ENCODE results near the gene ROGDI. TPM values are rescaled to one million over a fixed set of nuclear protein-coding genes. Genes with fewer than 3 reads are reported as not detected.

ROGDI gene
- polyA plus RNA-seq, 4 donors: 24.8 to 84.1 (median 29.8) TPM

DNA sequence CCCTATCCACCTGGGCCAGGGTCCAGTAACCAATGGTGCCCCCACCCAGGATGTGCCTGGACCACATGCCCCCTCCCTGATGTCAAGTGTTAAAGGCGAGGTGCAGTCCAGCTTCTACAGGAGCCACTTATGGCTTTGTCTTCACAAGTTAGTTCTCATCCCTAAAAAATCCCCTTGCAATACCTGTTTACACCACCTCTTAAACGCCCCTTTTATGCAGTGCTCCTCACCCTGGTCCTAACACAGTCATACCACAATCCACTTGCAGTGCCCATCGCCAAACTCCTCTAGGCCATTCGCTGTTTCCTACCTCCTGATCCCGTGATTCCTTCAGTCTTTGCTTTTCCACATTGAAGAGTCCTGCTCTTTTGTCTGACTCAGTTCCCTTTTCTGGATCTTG, 37.5 kb upstream of the ROGDI start:
- no peak for DNase-seq
- no peaks in the 10 kb centered on the region for H3K9me3 ChIP-seq (ENCODE audit: control insufficient read depth in 2 of 2, insufficient read depth in 1 of 2, low read depth in 1 of 2, low read length in 1 of 2)
- 87 to 92% (median 88%) methylated on average over 5 of the region's 5 CpGs for WGBS, 3 donors
- H3K27me3 ChIP-seq (ENCODE audit: control insufficient read depth in 3 of 3, insufficient read depth in 3 of 3, low read length in 3 of 3): no peaks in the 10 kb centered on the region
- H3K27ac ChIP-seq (ENCODE audit: low read depth in 1 of 3, low read length in 2 of 3): no peak overlapping the region
- H3K4me3 ChIP-seq (ENCODE audit: low read depth in 1 of 3, low read length in 3 of 3): no peak overlapping the region
- no peaks in the 10 kb centered on the region for H3K4me1 ChIP-seq (ENCODE audit: control insufficient read depth in 3 of 3, insufficient read depth in 2 of 3, low read depth in 1 of 3, low read length in 2 of 3)
- no peak for FAIRE-seq
- H3K36me3 ChIP-seq (ENCODE audit: control insufficient read depth in 3 of 3, insufficient read depth in 2 of 3, low read depth in 1 of 3, low read length in 3 of 3): peaks cover 14 to 67% (median 14%) of the 10 kb centered on the region in 3 donors

GRCh38 chr16:4837733-4838501, 35.5 kb upstream of the ROGDI start:
- WGBS, 3 donors: 83 to 89% (median 87%) methylated on average over 13 of the region's 13 CpGs
- no peak overlapping the region for H3K4me3 ChIP-seq (ENCODE audit: low read depth in 1 of 3, low read length in 3 of 3)
- H3K36me3 ChIP-seq (ENCODE audit: control insufficient read depth in 3 of 3, insufficient read depth in 2 of 3, low read depth in 1 of 3, low read length in 3 of 3): peaks cover 5 to 62% (median 9%) of the 10 kb centered on the region in 3 donors
- H3K27me3 ChIP-seq (ENCODE audit: control insufficient read depth in 3 of 3, insufficient read depth in 3 of 3, low read length in 3 of 3): no peaks in the 10 kb centered on the region
- H3K4me1 ChIP-seq (ENCODE audit: control insufficient read depth in 3 of 3, insufficient read depth in 2 of 3, low read depth in 1 of 3, low read length in 2 of 3): peaks cover 0 to 5% (median 0%) of the 10 kb centered on the region in 3 donors
- no peak for DNase-seq
- FAIRE-seq: no peak
- no peaks in the 10 kb centered on the region for H3K9me3 ChIP-seq (ENCODE audit: control insufficient read depth in 2 of 2, insufficient read depth in 1 of 2, low read depth in 1 of 2, low read length in 1 of 2)
- H3K27ac ChIP-seq (ENCODE audit: low read depth in 1 of 3, low read length in 2 of 3): no peak overlapping the region

DNA sequence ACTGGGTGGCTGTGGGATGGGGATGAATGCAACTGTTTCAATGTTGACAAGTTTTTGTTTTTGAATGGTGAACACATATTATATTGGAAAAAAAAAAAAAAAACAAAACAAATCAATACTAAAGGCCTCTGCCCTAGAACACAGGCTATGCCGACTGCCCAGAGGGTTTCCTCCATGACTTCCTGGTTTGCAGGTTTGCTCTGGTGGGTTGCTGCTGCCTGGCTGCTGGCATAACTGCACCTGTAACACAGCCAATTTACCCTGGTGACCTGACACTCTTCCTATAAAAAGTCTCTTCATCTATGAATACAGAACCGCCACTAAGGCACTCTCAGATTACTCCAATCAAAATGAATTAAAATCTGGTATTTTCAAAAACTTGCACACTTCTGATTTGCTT, 34.3 kb upstream of the ROGDI start:
- peaks cover 0 to 10% (median 0%) of the 10 kb centered on the region in 3 donors for H3K4me1 ChIP-seq (ENCODE audit: control insufficient read depth in 3 of 3, insufficient read depth in 2 of 3, low read depth in 1 of 3, low read length in 2 of 3)
- FAIRE-seq (no peak), DNase-seq (no peak)
- peaks cover 5 to 56% (median 17%) of the 10 kb centered on the region in 3 donors for H3K36me3 ChIP-seq (ENCODE audit: control insufficient read depth in 3 of 3, insufficient read depth in 2 of 3, low read depth in 1 of 3, low read length in 3 of 3)
- no peak overlapping the region for H3K27ac ChIP-seq (ENCODE audit: low read depth in 1 of 3, low read length in 2 of 3)
- H3K9me3 ChIP-seq (ENCODE audit: control insufficient read depth in 2 of 2, insufficient read depth in 1 of 2, low read depth in 1 of 2, low read length in 1 of 2): no peaks in the 10 kb centered on the region
- H3K4me3 ChIP-seq (ENCODE audit: low read depth in 1 of 3, low read length in 3 of 3): no peak overlapping the region
- WGBS, 3 donors: 78 to 91% (median 84%) methylated on average over 2 of the region's 2 CpGs
- no peaks in the 10 kb centered on the region for H3K27me3 ChIP-seq (ENCODE audit: control insufficient read depth in 3 of 3, insufficient read depth in 3 of 3, low read length in 3 of 3)

DNA sequence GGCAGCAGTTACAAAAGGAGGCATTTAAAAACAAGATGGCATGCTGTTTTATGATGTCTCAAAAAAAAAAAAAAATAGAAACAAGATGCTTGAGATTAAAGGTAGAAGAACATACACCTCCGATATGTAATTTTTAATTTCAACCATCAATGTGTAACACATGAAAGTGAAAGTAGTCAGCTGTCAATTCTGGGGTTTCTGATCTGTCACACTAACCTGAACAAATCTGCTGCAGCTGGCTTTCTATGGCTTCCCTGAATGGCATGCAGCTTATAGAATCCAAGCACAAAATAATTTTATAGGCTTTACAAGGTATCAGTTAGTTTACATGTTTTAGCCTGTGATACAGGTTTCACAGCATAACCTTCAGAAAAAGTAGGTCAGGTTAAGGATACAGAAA, 31.2 kb upstream of the ROGDI start:
- H3K36me3 ChIP-seq (ENCODE audit: control insufficient read depth in 3 of 3, insufficient read depth in 2 of 3, low read depth in 1 of 3, low read length in 3 of 3): peaks cover 9 to 68% (median 22%) of the 10 kb centered on the region in 3 donors
- no peaks in the 10 kb centered on the region for H3K9me3 ChIP-seq (ENCODE audit: control insufficient read depth in 2 of 2, insufficient read depth in 1 of 2, low read depth in 1 of 2, low read length in 1 of 2)
- H3K4me3 ChIP-seq (ENCODE audit: low read depth in 1 of 3, low read length in 3 of 3): no peak overlapping the region
- FAIRE-seq (no peak), DNase-seq (peak in 1 of 2 donors; percentile 20)
- no peaks in the 10 kb centered on the region for H3K27me3 ChIP-seq (ENCODE audit: control insufficient read depth in 3 of 3, insufficient read depth in 3 of 3, low read length in 3 of 3)
- H3K4me1 ChIP-seq (ENCODE audit: control insufficient read depth in 3 of 3, insufficient read depth in 2 of 3, low read depth in 1 of 3, low read length in 2 of 3): peaks cover 0 to 10% (median 0%) of the 10 kb centered on the region in 3 donors
- no peak overlapping the region for H3K27ac ChIP-seq (ENCODE audit: low read depth in 1 of 3, low read length in 2 of 3)
- 41 to 60% (median 48%) methylated on average over 1 of the region's 1 CpG for WGBS, 3 donors

DNA sequence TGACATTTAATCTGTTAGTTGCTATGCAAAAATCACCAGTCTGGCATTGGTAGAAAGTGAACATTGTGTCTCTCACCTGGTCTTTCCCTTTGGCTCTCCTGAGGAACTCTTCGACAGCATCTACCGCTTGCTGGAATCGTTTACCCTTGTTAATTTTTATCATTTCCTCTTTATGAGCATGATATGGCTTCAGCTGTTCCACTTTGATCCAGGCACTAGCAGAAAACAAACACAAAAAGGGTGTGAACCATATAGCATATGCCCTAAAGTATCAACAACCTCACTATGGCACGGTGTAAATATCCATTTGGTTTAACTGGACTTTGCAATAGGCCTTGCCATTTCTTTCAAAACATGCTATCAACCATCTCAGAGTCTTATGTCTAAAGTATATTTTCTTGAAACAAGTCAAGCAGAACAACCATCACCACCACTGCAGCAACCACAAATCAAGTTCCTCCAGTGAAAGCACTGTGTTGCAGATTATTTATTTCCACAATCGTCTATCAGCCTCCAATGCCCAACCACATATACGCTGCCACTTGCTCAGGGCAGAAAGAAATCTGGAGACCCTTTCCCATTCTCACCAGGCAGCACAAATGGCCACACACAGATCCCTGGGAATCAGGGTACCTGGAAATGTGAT, 30.4 kb upstream of the ROGDI start:
- H3K4me1 ChIP-seq (ENCODE audit: control insufficient read depth in 3 of 3, insufficient read depth in 2 of 3, low read depth in 1 of 3, low read length in 2 of 3): peaks cover 0 to 10% (median 0%) of the 10 kb centered on the region in 3 donors
- H3K36me3 ChIP-seq (ENCODE audit: control insufficient read depth in 3 of 3, insufficient read depth in 2 of 3, low read depth in 1 of 3, low read length in 3 of 3): peaks cover 13 to 69% (median 22%) of the 10 kb centered on the region in 3 donors
- H3K27me3 ChIP-seq (ENCODE audit: control insufficient read depth in 3 of 3, insufficient read depth in 3 of 3, low read length in 3 of 3): no peaks in the 10 kb centered on the region
- H3K4me3 ChIP-seq (ENCODE audit: low read depth in 1 of 3, low read length in 3 of 3): no peak overlapping the region
- 25 to 63% (median 48%) methylated on average over 6 of the region's 6 CpGs for WGBS, 3 donors
- FAIRE-seq (no peak), DNase-seq (peak; percentile 30 to 59)
- H3K27ac ChIP-seq (ENCODE audit: low read depth in 1 of 3, low read length in 2 of 3): no peak overlapping the region
- H3K9me3 ChIP-seq (ENCODE audit: control insufficient read depth in 2 of 2, insufficient read depth in 1 of 2, low read depth in 1 of 2, low read length in 1 of 2): no peaks in the 10 kb centered on the region

- Histone ChIP-seq H3K4me3 (ENCODE audit: low read depth in 1 of 3, low read length in 3 of 3) (no peak overlapping the region), H3K9me3 (ENCODE audit: control insufficient read depth in 2 of 2, insufficient read depth in 1 of 2, low read depth in 1 of 2, low read length in 1 of 2) (no peaks in the 10 kb centered on the region), H3K4me1 (ENCODE audit: control insufficient read depth in 3 of 3, insufficient read depth in 2 of 3, low read depth in 1 of 3, low read length in 2 of 3) (peaks cover 0 to 10% (median 0%) of the 10 kb centered on the region in 3 donors), H3K36me3 (ENCODE audit: control insufficient read depth in 3 of 3, insufficient read depth in 2 of 3, low read depth in 1 of 3, low read length in 3 of 3) (peaks cover 13 to 72% (median 22%) of the 10 kb centered on the region in 3 donors), H3K27me3 (ENCODE audit: control insufficient read depth in 3 of 3, insufficient read depth in 3 of 3, low read length in 3 of 3) (no peaks in the 10 kb centered on the region), H3K27ac (ENCODE audit: low read depth in 1 of 3, low read length in 2 of 3) (no peak overlapping the region)
- WGBS, 3 donors: 94 to 96% (median 95%) methylated on average over 8 of the region's 8 CpGs
- no peak for FAIRE-seq
- no peak for DNase-seq
Observed at GRCh38 chr16:4831616-4832015, 29.2 kb upstream of the ROGDI start.

DNA sequence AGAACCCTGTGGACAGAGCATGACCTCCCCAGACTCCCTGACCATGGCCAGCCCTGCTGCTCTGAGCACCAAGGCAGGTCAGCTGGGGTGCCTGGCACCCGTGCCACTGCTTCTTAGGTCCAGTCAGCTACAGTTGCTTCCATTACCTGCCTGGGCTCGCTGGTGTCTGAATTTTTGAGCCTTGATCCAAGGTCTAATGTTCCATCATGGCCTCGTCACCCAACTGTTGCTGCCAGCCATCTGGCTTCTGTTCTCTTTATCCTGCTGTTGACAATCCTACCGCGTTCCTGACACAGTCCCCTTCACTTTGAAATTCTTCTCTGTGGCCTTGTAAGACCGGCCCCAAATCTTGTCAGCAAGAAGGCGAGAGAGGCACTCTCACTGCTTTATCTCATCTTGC, 28.0 kb upstream of the ROGDI start:
- Histone ChIP-seq H3K4me3 (ENCODE audit: low read depth in 1 of 3, low read length in 3 of 3) (no peak overlapping the region), H3K36me3 (ENCODE audit: control insufficient read depth in 3 of 3, insufficient read depth in 2 of 3, low read depth in 1 of 3, low read length in 3 of 3) (peaks cover 17 to 76% (median 25%) of the 10 kb centered on the region in 3 donors), H3K27ac (ENCODE audit: low read depth in 1 of 3, low read length in 2 of 3) (no peak overlapping the region), H3K4me1 (ENCODE audit: control insufficient read depth in 3 of 3, insufficient read depth in 2 of 3, low read depth in 1 of 3, low read length in 2 of 3) (peaks cover 0 to 10% (median 0%) of the 10 kb centered on the region in 3 donors), H3K27me3 (ENCODE audit: control insufficient read depth in 3 of 3, insufficient read depth in 3 of 3, low read length in 3 of 3) (no peaks in the 10 kb centered on the region), H3K9me3 (ENCODE audit: control insufficient read depth in 2 of 2, insufficient read depth in 1 of 2, low read depth in 1 of 2, low read length in 1 of 2) (no peaks in the 10 kb centered on the region)
- FAIRE-seq (no peak), DNase-seq (no peak)
- WGBS, 3 donors: 91 to 93% (median 91%) methylated on average over 7 of the region's 7 CpGs

GRCh38 chr16:4828567-4829321, 26.3 kb upstream of the ROGDI start:
- H3K9me3 ChIP-seq (ENCODE audit: control insufficient read depth in 2 of 2, insufficient read depth in 1 of 2, low read depth in 1 of 2, low read length in 1 of 2): no peaks in the 10 kb centered on the region
- peaks cover 0 to 10% (median 0%) of the 10 kb centered on the region in 3 donors for H3K4me1 ChIP-seq (ENCODE audit: control insufficient read depth in 3 of 3, insufficient read depth in 2 of 3, low read depth in 1 of 3, low read length in 2 of 3)
- peaks cover 17 to 82% (median 33%) of the 10 kb centered on the region in 3 donors for H3K36me3 ChIP-seq (ENCODE audit: control insufficient read depth in 3 of 3, insufficient read depth in 2 of 3, low read depth in 1 of 3, low read length in 3 of 3)
- FAIRE-seq: no peak
- H3K4me3 ChIP-seq (ENCODE audit: low read depth in 1 of 3, low read length in 3 of 3): no peak overlapping the region
- no peak for DNase-seq
- no peak overlapping the region for H3K27ac ChIP-seq (ENCODE audit: low read depth in 1 of 3, low read length in 2 of 3)
- 88 to 94% (median 94%) methylated on average over 11 of the region's 11 CpGs for WGBS, 3 donors
- H3K27me3 ChIP-seq (ENCODE audit: control insufficient read depth in 3 of 3, insufficient read depth in 3 of 3, low read length in 3 of 3): no peaks in the 10 kb centered on the region

Data from small intestine (tissue), 7 donors.